Neuronal stem cell (in vitro differentiated cells): ENCODE results near the gene PLXNB2.

ENCODE experiments used
- DNase-seq: peaks from one replicate; pipeline ENCODE4 v3.0.0-alpha.2; 2013; ENCODE audit warnings: low spot score
- H2AFZ ChIP-seq: one replicate; pipeline ENCODE4 v1.6.1; 2013; ENCODE audit warnings: mild to moderate bottlenecking, low read length, inconsistent platforms
- H2AK5ac ChIP-seq: 2 replicates; pipeline ENCODE4 v1.6.1; 2013; ENCODE audit warnings: low read depth, mild to moderate bottlenecking, inconsistent platforms, low read length, moderate library complexity, mixed read lengths
- H2BK120ac ChIP-seq: 2 replicates; pipeline ENCODE4 v1.6.1; 2013; ENCODE audit warnings: low read depth, mild to moderate bottlenecking, inconsistent platforms, low read length, moderate library complexity, mixed read lengths
- H2BK12ac ChIP-seq: one replicate; pipeline ENCODE4 v1.6.1; 2013; ENCODE audit warnings: low read length, inconsistent platforms
- H2BK15ac ChIP-seq: 2 replicates; pipeline ENCODE4 v1.6.1; 2013; ENCODE audit warnings: mild to moderate bottlenecking, low read length, inconsistent platforms, mixed read lengths
- H2BK5ac ChIP-seq: one replicate; pipeline ENCODE4 v1.6.1; 2013; ENCODE audit warnings: inconsistent platforms, mild to moderate bottlenecking, low read length, moderate library complexity
- H3K14ac ChIP-seq: one replicate; pipeline ENCODE4 v1.6.1; 2013; ENCODE audit warnings: low read length, inconsistent platforms
- H3K18ac ChIP-seq: 2 replicates; pipeline ENCODE4 v1.6.1; 2013; ENCODE audit warnings: low read length, inconsistent platforms
- H3K23ac ChIP-seq: 2 replicates; pipeline ENCODE4 v1.6.1; 2013; ENCODE audit warnings: low read depth, mild to moderate bottlenecking, mixed read lengths, low read length, inconsistent platforms; ENCODE audit not compliant: poor library complexity
- H3K27ac ChIP-seq: replicated peaks from 3 replicates; pipeline ENCODE4 v1.5.1; 2013; ENCODE audit warnings: low read length, inconsistent platforms
- H3K27me3 ChIP-seq, 3 experiments: 2 replicates each; pipeline ENCODE4 v1.6.1; 2013; ENCODE audit warnings: low read length in 3 of 3, mild to moderate bottlenecking in 2 of 3, inconsistent platforms in 1 of 3, low read depth in 1 of 3, mixed read lengths in 1 of 3, moderate library complexity in 1 of 3; ENCODE audit not compliant: control insufficient read depth in 3 of 3, insufficient read depth in 3 of 3
- H3K36me3 ChIP-seq, 2 donors: replicated peaks in 1 of 2; 2 replicates each; pipeline ENCODE4 v1.6.1; 2013; ENCODE audit warnings: low read length in 2 of 2; ENCODE audit not compliant: control insufficient read depth in 2 of 2, insufficient read depth in 2 of 2
- H3K4ac ChIP-seq: 2 replicates; pipeline ENCODE4 v1.6.1; 2013; ENCODE audit warnings: inconsistent platforms, mild to moderate bottlenecking, low read length, moderate library complexity
- H3K4me1 ChIP-seq, 2 donors: 1 replicate in 1 of 2; 2 replicates in 1 of 2; pipeline ENCODE4 v1.6.1; 2013; ENCODE audit warnings: low read length in 2 of 2, low read depth in 1 of 2; ENCODE audit not compliant: control insufficient read depth in 2 of 2, insufficient read depth in 1 of 2
- H3K4me2 ChIP-seq: one replicate; pipeline ENCODE4 v1.6.1; 2013; ENCODE audit warnings: mild to moderate bottlenecking, low read length, inconsistent platforms; ENCODE audit not compliant: insufficient read depth, poor library complexity, severe bottlenecking
- H3K4me3 ChIP-seq, 2 donors: 2 replicates each; pipeline ENCODE4 v1.5.1; 2013; ENCODE audit warnings: low read length in 2 of 2, mild to moderate bottlenecking in 2 of 2, inconsistent platforms in 1 of 2, moderate library complexity in 1 of 2
- H3K79me1 ChIP-seq: one replicate; pipeline ENCODE4 v1.6.1; 2013; ENCODE audit warnings: low read depth, mild to moderate bottlenecking, inconsistent platforms, low read length, moderate library complexity
- H3K9ac ChIP-seq: one replicate; pipeline ENCODE4 v1.6.1; 2013; ENCODE audit warnings: mild to moderate bottlenecking, low read depth, low read length, inconsistent platforms; ENCODE audit not compliant: poor library complexity
- H3K9me3 ChIP-seq, 2 donors: replicated peaks in 1 of 2; 2 replicates each; pipeline versions ENCODE3 to v1.6.1; 2013; ENCODE audit warnings: low read length in 2 of 2, mild to moderate bottlenecking in 2 of 2, inconsistent platforms in 1 of 2, low read depth in 1 of 2, mixed read lengths in 1 of 2, moderate library complexity in 1 of 2; ENCODE audit not compliant: control insufficient read depth in 2 of 2, insufficient read depth in 1 of 2
- H4K8ac ChIP-seq: one replicate; pipeline ENCODE4 v1.6.1; 2013; ENCODE audit warnings: low read depth, mild to moderate bottlenecking, inconsistent platforms, low read length, moderate library complexity
- H4K91ac ChIP-seq: one replicate; pipeline ENCODE4 v1.6.1; 2013; ENCODE audit warnings: low read length, low read depth, mild to moderate bottlenecking, inconsistent platforms; ENCODE audit not compliant: poor library complexity
- WGBS, 2 donors: extraction: QIAGEN DNeasy Blood & Tissue Kit; methylation state at CpG; one replicate each; pipeline ENCODE4 v1.1.7; 2013; ENCODE audit warnings: missing lambda C conversion rate in 2 of 2, mixed read lengths in 1 of 2; ENCODE audit not compliant: insufficient read length in 2 of 2, insufficient replicate concordance in 1 of 2; ENCODE audit errors: extremely low coverage in 2 of 2; 5-methylcytosine and 5-hydroxymethylcytosine counted together

The PLXNB2 gene

DNA sequence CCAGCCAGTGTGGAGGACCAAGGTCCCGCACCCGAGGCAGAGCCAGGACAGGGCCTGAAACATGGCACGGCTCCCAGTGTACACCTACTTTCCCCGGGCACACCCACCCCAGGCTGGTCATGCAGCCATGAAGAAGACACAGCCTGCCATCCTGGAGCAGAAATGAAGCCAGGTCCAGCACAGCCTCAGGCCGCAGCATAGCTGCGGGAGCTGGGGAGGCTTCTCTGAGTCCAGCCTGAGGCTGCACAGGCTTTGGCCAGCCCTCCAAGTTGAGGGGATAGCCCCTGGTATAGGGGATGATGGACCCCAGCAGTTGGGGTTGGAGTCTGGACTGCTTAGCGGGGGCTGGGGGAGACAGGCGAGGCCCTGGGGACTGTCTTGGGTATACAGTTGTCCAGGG lies 53.5 kb downstream of the PLXNB2 start:
- peaks cover 18% of the 10 kb centered on the region for H3K79me1 ChIP-seq
- no peak overlapping the region for H3K14ac ChIP-seq
- no peak overlapping the region for H3K27ac ChIP-seq
- no peak overlapping the region for H2AFZ ChIP-seq
- no peak overlapping the region for H2BK5ac ChIP-seq
- H3K9ac ChIP-seq, result peak overlapping the region; percentile 12
- no peak overlapping the region for H2AK5ac ChIP-seq
- no peak overlapping the region for H3K4ac ChIP-seq
- no peaks in the 10 kb centered on the region for H3K27me3 ChIP-seq
- H3K4me2 ChIP-seq, result no peak overlapping the region
- H2BK120ac ChIP-seq, result no peak overlapping the region
- no peak overlapping the region for H4K8ac ChIP-seq
- H3K9me3 ChIP-seq, result no peaks in the 10 kb centered on the region
- WGBS, 2 donors, result no CpG with 5 or more reads among the region's 8 CpGs
- H4K91ac ChIP-seq, result no peak overlapping the region
- no peak for DNase-seq
- H2BK12ac ChIP-seq, result no peak overlapping the region
- H3K18ac ChIP-seq, result no peak overlapping the region
- H3K36me3 ChIP-seq, result peaks cover 16 to 56% of the 10 kb centered on the region in 2 donors
- H3K4me1 ChIP-seq, result peaks cover 7 to 16% of the 10 kb centered on the region in 2 donors
- no peak overlapping the region for H2BK15ac ChIP-seq
- H3K4me3 ChIP-seq, result no peak overlapping the region
- H3K23ac ChIP-seq, result no peak overlapping the region

DNA sequence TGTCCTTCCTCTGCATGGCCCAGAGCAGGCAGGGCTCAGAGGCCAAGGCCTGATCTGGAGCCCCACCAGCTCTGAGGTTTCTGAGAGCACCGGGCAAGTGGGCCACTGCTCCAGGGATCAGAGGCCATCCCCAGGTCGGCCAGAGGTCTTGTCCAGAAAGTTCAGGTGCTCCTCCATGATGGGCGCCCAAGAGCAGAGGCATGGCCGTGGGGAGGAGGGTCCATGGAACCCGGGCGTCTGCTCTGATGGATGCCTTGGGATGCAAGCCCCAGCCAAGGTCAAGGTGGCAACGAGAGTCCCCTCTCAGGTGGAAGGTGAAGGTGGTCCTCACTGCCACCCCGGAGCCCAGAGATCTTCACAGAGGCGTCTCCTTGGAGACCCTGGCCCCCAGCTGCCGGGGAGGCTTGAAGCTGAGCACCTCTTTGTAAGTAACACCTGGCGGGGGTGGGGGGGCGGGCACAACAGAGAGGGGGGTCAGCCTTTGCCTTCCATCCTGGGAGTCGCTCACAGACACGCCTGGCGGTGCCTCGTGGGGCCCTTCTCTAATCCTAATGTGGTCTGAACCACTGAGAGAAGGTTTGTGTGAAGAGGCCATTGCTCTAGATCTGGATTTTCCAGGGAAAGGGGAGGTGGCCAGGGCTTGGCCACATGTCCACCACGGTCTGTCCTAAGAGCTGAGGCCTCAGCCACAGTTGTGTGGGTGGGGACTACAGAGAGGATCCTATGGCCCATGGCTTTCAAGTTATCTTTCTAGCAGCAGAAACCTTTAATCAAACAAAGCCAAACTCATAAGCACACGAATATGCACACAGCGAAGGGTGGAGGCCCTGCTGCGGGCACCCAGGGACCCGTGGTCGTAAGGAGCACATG lies 54.2 kb downstream of the PLXNB2 start:
- DNase-seq, result no peak
- WGBS, 2 donors, result no CpG with 5 or more reads among the region's 22 CpGs

DNA sequence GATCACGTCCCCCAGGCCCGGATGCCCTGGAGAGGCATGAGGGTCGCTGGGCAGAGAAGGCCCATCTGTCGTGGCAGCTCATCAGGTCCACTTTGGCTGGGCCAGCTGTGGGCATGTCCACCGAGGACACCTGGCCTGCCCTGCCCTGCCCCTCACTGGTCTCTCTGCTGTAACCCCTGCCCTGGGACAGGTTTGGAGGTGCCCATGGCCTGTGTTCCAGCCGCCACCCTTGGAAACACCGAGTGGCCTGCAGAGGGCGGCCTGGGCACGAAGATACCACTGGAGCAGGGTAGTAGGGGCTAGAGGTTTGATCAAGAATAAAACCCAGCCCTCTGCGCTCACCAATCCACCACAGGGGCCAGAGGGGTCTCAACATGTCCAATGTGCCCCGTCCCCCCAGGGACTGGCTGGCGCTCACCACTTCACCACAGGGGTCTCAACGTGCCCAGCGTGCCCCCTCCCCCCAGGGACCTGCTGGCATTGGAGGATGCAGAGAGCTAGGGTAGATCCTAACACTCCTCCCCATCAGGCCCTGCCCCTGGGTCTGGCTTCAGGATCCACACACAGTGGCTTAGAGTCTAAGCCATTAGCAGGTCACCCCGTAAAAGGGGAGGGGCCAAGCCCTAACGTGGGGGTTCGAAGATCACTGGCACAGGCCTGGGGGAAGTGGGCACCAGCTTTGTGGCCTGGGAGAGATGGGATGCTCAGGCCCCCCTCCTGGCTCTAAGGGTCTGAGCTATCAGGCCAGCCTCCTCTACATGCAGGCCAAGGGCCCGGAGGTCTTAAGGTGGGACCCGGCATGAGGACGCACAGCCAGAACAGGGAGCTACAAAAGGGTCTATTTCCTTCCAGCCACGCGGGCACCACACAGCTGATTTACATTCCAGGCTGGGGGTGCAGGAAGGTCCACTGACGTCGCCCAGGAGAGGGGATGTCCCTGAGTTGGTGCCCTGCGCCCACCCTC lies 55.1 kb downstream of the PLXNB2 start:
- Histone ChIP-seq H4K91ac (no peak overlapping the region), H4K8ac (peak overlapping the region; percentile 29), H2BK12ac (peak overlapping the region; percentile 69), H2BK5ac (no peak overlapping the region), H3K9ac (no peak overlapping the region), H2AK5ac (no peak overlapping the region), H3K9me3 (no peaks in the 10 kb centered on the region), H2AFZ (no peak overlapping the region), H3K4ac (no peak overlapping the region), H3K4me2 (peak overlapping the region; percentile 98), H2BK15ac (no peak overlapping the region), H3K79me1 (peaks cover 26% of the 10 kb centered on the region), H3K36me3 (peaks cover 21 to 55% of the 10 kb centered on the region in 2 donors), H3K27ac (no peak overlapping the region), H3K27me3 (no peaks in the 10 kb centered on the region), H3K18ac (peak overlapping the region; percentile 92), H3K4me1 (peaks cover 13 to 17% of the 10 kb centered on the region in 2 donors), H3K14ac (peak overlapping the region; percentile 25), H2BK120ac (no peak overlapping the region), H3K4me3 (peak overlapping the region in 1 of 2 donors; percentile 35), H3K23ac (no peak overlapping the region)
- WGBS, 2 donors, result no CpG with 5 or more reads among the region's 25 CpGs
- peak; percentile 62 for DNase-seq

More for the DNA sequence above, 54.2 kb downstream of the PLXNB2 start:
- Histone ChIP-seq H3K9me3 (no peaks in the 10 kb centered on the region), H3K4me2 (no peak overlapping the region), H3K27me3 (no peaks in the 10 kb centered on the region), H3K4me1 (peaks cover 7 to 16% of the 10 kb centered on the region in 2 donors), H3K9ac (no peak overlapping the region), H2BK12ac (no peak overlapping the region), H4K8ac (no peak overlapping the region), H3K79me1 (peaks cover 23% of the 10 kb centered on the region), H2AK5ac (peak overlapping the region; percentile 47), H2AFZ (no peak overlapping the region), H3K27ac (no peak overlapping the region), H3K23ac (no peak overlapping the region), H2BK15ac (no peak overlapping the region), H3K36me3 (peaks cover 16 to 55% of the 10 kb centered on the region in 2 donors), H3K14ac (no peak overlapping the region), H2BK120ac (no peak overlapping the region), H4K91ac (no peak overlapping the region), H3K18ac (no peak overlapping the region), H3K4me3 (no peak overlapping the region), H3K4ac (no peak overlapping the region), H2BK5ac (no peak overlapping the region)
